Testis (tissue), 5 donors: ENCODE measurements around the gene OR2M4. TPM values are rescaled to one million over a fixed set of nuclear protein-coding genes. Genes with fewer than 3 reads are reported as not detected.

Source experiments
- DNase-seq: peaks from one replicate; pipeline ENCODE4 v3.0.0-alpha.2; 2019
- H3K27ac ChIP-seq, 2 donors: fragments of 200-600 bp; sonication (generic); one replicate each; pipeline ENCODE4 v1.5.1; 2019
- H3K27me3 ChIP-seq: fragments of 200-600 bp; sonication (generic); one replicate; pipeline ENCODE4 v1.5.1; 2019
- H3K36me3 ChIP-seq: fragments of 200-600 bp; sonication (generic); one replicate; pipeline ENCODE4 v1.5.1; 2017; ENCODE audit warnings: low read depth; ENCODE audit errors: missing control alignments
- H3K4me1 ChIP-seq: fragments of 200-600 bp; sonication (generic); one replicate; pipeline ENCODE4 v1.5.1; 2019
- H3K4me3 ChIP-seq, 2 donors: fragments of 200-600 bp; sonication (generic); one replicate each; pipeline ENCODE4 v1.5.1; 2017 to 2019
- H3K9me3 ChIP-seq: fragments of 200-600 bp; sonication (generic); one replicate; pipeline ENCODE4 v1.5.1; 2017
- POLR2A ChIP-seq: fragments of 450-650 bp; IDR thresholded peaks from one replicate; pipeline ENCODE4 v1.6.1; 2017; ENCODE audit warnings: antibody characterized with exemption, mild to moderate bottlenecking, moderate library complexity
- WGBS, 2 donors: methylation state at CpG; one replicate each; pipeline ENCODE4 v1.1.5; 2018; 5-methylcytosine and 5-hydroxymethylcytosine counted together
- intact Hi-C: fragments of 100-400 bp; cut with DNase I; formaldehyde crosslinking; loops from one replicate; pipeline ENCODE4 v1.15.1; 2023; ENCODE audit warnings: low total_unique reads
- long read RNA-seq, 2 donors: transcript quantifications; one replicate each; lab custom pipeline, GENCODE V29; 2026
- polyA plus RNA-seq: library from polyadenylated mRNA; stranded (reverse); fragments of 350-450 nt; fragmentation: Illumina TruSeq; extraction: RNeasy Lipid Tissue Mini Kit (QIAGEN cat#74804); gene quantifications from one replicate; pipeline ENCODE4 v1.2.3, GENCODE V29; 2014; ENCODE audit warnings: low read depth, low replicate concordance; ENCODE audit not compliant: insufficient read depth
- total RNA-seq, 2 donors: library from RNA; depleted of rRNA; stranded (reverse); fragments of >200 nt; gene quantifications; one replicate each; pipeline ENCODE4 v1.2.3, GENCODE V29; 2016
- TF ChIP-seq, protein P1 (sequence below), 3 experiments: fragments of 450-650 bp in 2 of 3; fragments of 200-600 bp in 1 of 3; sonication (generic) in 1 of 3; IDR thresholded peaks; one replicate each; pipeline ENCODE4 v1.5.1; 2016 to 2019; ENCODE audit warnings: antibody characterized with exemption in 3 of 3, mild to moderate bottlenecking in 2 of 3, moderate library complexity in 1 of 3

Gene OR2M4, protein sequence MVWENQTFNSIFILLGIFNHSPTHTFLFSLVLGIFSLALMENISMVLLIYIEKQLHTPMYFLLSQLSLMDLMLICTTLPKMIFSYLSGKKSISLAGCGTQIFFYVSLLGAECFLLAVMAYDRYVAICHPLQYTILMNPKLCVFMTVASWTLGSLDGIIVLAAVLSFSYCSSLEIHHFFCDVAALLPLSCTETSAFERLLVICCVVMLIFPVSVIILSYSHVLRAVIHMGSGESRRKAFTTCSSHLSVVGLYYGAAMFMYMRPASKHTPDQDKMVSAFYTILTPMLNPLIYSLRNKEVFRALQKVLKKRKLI
- total RNA-seq (under 1 TPM; 0.19 to 0.39 TPM), polyA plus RNA-seq (not detected)
- long read RNA-seq, donor 1: 0 reads
- long read RNA-seq, donor 2: 0 reads

DNA sequence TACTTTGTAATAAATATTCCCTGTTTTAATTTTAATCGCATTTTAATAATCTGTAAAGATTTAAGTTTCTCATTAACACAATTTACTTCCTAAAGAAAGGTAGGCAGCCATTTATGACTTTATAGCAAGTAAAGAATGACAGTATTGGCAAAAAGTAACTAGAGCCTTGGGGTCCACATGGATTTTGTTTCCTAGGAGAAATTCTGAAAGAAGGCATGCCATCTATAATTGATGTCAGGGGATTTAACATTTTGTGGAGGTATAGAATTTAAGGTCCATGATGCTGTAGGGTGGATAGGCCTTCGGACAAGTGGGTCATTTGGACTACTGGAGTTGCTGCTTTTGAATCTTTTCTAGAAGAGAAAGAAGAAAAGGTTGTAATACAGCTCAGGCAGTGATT is at the start of gene OR2M4:
OR2M4 (plus strand) TSS at position 301 of the 400 bp plus-strand sequence. CDS start 7,512 bp downstream, outside the sequence.
- intact Hi-C loops: no loop called here
- 78 to 82% methylated on average over 2 of the region's 2 CpGs for WGBS, 2 donors
- TF ChIP-seq POLR2A: no peak
- TF ChIP-seq, protein P1, sequence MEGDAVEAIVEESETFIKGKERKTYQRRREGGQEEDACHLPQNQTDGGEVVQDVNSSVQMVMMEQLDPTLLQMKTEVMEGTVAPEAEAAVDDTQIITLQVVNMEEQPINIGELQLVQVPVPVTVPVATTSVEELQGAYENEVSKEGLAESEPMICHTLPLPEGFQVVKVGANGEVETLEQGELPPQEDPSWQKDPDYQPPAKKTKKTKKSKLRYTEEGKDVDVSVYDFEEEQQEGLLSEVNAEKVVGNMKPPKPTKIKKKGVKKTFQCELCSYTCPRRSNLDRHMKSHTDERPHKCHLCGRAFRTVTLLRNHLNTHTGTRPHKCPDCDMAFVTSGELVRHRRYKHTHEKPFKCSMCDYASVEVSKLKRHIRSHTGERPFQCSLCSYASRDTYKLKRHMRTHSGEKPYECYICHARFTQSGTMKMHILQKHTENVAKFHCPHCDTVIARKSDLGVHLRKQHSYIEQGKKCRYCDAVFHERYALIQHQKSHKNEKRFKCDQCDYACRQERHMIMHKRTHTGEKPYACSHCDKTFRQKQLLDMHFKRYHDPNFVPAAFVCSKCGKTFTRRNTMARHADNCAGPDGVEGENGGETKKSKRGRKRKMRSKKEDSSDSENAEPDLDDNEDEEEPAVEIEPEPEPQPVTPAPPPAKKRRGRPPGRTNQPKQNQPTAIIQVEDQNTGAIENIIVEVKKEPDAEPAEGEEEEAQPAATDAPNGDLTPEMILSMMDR (IDR thresholded peaks at IDR 0.05): no peak

DNA sequence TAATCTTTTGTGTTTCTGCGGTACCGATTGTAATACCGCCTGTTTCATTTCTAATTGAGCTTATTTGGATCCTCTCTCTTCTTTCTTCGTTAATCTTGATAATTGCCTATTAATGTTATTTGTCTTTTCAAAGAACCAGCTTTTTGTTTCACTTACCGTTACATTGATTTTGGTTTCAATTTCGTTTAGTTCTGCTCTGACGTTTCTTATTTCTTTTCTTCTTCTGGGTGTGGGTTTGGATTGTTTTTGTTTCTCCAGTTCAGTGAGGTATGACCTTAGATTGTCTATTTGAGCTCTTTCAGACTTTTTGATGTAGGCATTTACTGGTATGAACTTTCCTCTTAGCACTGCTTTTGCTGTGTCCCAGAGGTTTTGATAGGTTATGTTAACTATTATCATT is 47.2 kb upstream of the OR2M4 start:
- intact Hi-C loops: no loop called here
- TF ChIP-seq POLR2A: no peak
- TF ChIP-seq, protein P1 (IDR thresholded peaks at IDR 0.05): no peak
- H3K36me3 ChIP-seq: no peaks in the 10 kb centered on the region
- no peak for DNase-seq
- WGBS, 2 donors: 60 to 86% methylated on average over 7 of the region's 7 CpGs
- no peaks in the 10 kb centered on the region for H3K9me3 ChIP-seq
- H3K4me3 ChIP-seq: no peak overlapping the region
- H3K27ac ChIP-seq: no peak overlapping the region
- H3K27me3 ChIP-seq: no peaks in the 10 kb centered on the region
- no peaks in the 10 kb centered on the region for H3K4me1 ChIP-seq

More for the DNA sequence above, at the start of gene OR2M4:
- H3K27ac ChIP-seq: no peak within 1 kb of the TSS
- no peak within 1 kb of the TSS for H3K4me3 ChIP-seq
- no peaks in the 10 kb centered on the region for H3K27me3 ChIP-seq
- H3K4me1 ChIP-seq: no peaks in the 10 kb centered on the region
- DNase-seq: no peak
- no peaks in the 10 kb centered on the region for H3K36me3 ChIP-seq
- H3K9me3 ChIP-seq: no peaks in the 10 kb centered on the region

DNA sequence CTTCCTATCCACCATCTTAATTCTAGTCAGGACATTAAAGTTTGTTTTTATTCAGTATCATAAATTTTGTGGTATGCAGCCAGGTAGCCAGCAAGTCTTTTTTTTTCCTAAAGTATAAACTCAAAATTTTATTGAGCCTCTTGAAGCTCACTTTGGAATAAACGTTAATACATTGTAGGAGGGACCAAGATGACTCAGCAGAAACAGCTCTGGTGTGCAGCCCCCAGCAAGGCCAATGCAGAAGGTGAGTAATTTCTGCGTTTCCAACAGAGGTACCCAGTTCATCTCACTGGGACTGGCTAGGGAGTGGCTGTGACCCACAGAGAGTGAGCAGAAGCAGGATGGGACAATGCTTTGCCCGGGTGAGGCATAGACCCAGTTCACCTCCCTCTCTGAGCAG is 43.9 kb upstream of the OR2M4 start:
- intact Hi-C loops: no loop called here
- H3K4me3 ChIP-seq: no peak overlapping the region
- H3K27ac ChIP-seq: no peak overlapping the region
- 45 to 73% methylated on average over 2 to 3 of the region's 3 CpGs for WGBS, 2 donors
- no peak for DNase-seq
- no peaks in the 10 kb centered on the region for H3K36me3 ChIP-seq
- H3K27me3 ChIP-seq: no peaks in the 10 kb centered on the region
- no peak for TF ChIP-seq POLR2A
- TF ChIP-seq, protein P1 (IDR thresholded peaks at IDR 0.05): no peak
- no peaks in the 10 kb centered on the region for H3K9me3 ChIP-seq
- no peaks in the 10 kb centered on the region for H3K4me1 ChIP-seq

DNA sequence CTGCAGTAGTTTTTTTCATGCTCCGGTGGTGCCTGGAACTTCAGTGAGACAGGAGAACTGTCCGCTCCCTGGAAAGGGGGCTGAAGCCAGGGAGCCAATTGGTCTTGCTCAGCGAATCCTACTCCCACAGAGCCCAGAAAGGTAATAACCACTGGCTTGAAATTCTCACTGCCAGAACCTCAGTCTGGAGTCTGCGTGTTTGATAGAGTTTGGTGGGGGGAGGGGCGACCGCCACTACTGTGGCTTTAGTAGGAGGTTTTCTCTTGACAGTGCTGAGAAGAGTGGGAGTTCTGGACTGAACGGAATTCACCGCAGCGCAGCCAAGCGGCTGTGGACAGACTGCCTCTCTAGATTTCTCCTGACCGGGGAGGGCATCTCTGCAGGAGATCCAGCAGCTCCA is 42.2 kb upstream of the OR2M4 start:
- TF ChIP-seq, protein P1 (IDR thresholded peaks at IDR 0.05): no peak
- no peak for TF ChIP-seq POLR2A
- Histone ChIP-seq H3K27me3 (no peaks in the 10 kb centered on the region), H3K36me3 (no peaks in the 10 kb centered on the region), H3K27ac (no peak overlapping the region), H3K4me3 (no peak overlapping the region), H3K4me1 (no peaks in the 10 kb centered on the region), H3K9me3 (no peaks in the 10 kb centered on the region)
- intact Hi-C loops: no loop called here
- whole genome bisulfite sequencing, 2 donors: 7 to 32% methylated on average over 11 of the region's 11 CpGs
- peak; percentile 28 for DNase-seq

DNA sequence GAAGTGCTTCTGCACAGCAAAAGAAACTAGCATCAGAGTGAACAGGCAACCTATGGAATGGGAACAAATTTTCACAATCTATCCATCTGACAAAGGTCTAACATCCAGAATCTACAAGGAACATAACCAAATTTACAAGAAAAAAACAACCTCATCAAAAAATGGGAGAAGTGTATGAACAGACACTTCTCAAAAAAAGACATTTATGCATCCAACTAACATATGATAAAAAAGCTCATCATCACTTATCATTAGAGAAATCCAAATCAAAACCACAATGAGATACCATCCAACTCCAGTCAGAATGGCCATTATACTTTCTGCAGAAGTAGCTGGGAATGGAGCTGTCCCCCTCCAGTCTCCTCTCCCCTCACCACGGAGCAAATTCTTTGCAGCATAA is 37.1 kb upstream of the OR2M4 start:
- H3K4me1 ChIP-seq: no peaks in the 10 kb centered on the region
- no peaks in the 10 kb centered on the region for H3K36me3 ChIP-seq
- H3K27ac ChIP-seq: no peak overlapping the region
- TF ChIP-seq, protein P1 (IDR thresholded peaks at IDR 0.05): no peak
- TF ChIP-seq POLR2A: no peak
- H3K9me3 ChIP-seq: no peaks in the 10 kb centered on the region
- H3K27me3 ChIP-seq: no peaks in the 10 kb centered on the region
- H3K4me3 ChIP-seq: no peak overlapping the region
- no peak for DNase-seq
- WGBS, 2 donors: 31 to 74% methylated on average over 1 of the region's 1 CpG
- intact Hi-C loops: no loop called here
